Measurements from ENCODE around the gene CCBE1. TPM values are rescaled to one million over a fixed set of nuclear protein-coding genes. Genes with fewer than 3 reads are reported as not detected.

The CCBE1 gene
- total RNA-seq, 1 donor from 2014 or later = 14.0 TPM

GRCh38 chr18:59512025-59512755 is 185.0 kb downstream of the CCBE1 start:
- DNase-seq = no peak
- Histone ChIP-seq H3K4me1 (peaks cover 46% of the 10 kb centered on the region), H3K9me3 (no peaks in the 10 kb centered on the region), H3K27ac (no peak overlapping the region), H3K36me3 (no peaks in the 10 kb centered on the region), H3K27me3 (ENCODE audit: low read depth) (no peaks in the 10 kb centered on the region), H3K4me3 (no peak overlapping the region)
- intact Hi-C loops (cut with DNase I) = no loop called here
- no peak for ATAC-seq
- no peak for TF ChIP-seq CTCF (IDR thresholded peaks at IDR 0.05)

GRCh38 chr18:59509481-59510442 is 187.5 kb downstream of the CCBE1 start:
- DNase-seq (no peak), ATAC-seq (peak; percentile 38 to 54)
- no peak overlapping the region for H3K4me3 ChIP-seq
- H3K36me3 ChIP-seq = no peaks in the 10 kb centered on the region
- H3K27ac ChIP-seq = no peak overlapping the region
- no peak for TF ChIP-seq CTCF (IDR thresholded peaks at IDR 0.05)
- peaks cover 26% of the 10 kb centered on the region for H3K4me1 ChIP-seq
- H3K27me3 ChIP-seq (ENCODE audit: low read depth) = no peaks in the 10 kb centered on the region
- intact Hi-C loops (cut with DNase I) = no loop called here
- no peaks in the 10 kb centered on the region for H3K9me3 ChIP-seq

GRCh38 chr18:59505356-59505755 is 191.9 kb downstream of the CCBE1 start:
- DNase-seq = no peak

GRCh38 chr18:59502274-59503175 is 194.7 kb downstream of the CCBE1 start:
- peak; percentile 84 to 92 for ATAC-seq

More at GRCh38 chr18:59505356-59505755, 191.9 kb downstream of the CCBE1 start:
- intact Hi-C loops (cut with DNase I) = no loop called here
- no peaks in the 10 kb centered on the region for H3K9me3 ChIP-seq
- H3K4me1 ChIP-seq = peaks cover 18% of the 10 kb centered on the region
- no peak for TF ChIP-seq CTCF (IDR thresholded peaks at IDR 0.05)
- H3K27ac ChIP-seq = no peak overlapping the region
- H3K36me3 ChIP-seq = no peaks in the 10 kb centered on the region
- no peak for ATAC-seq
- no peaks in the 10 kb centered on the region for H3K27me3 ChIP-seq (ENCODE audit: low read depth)
- no peak overlapping the region for H3K4me3 ChIP-seq

More at GRCh38 chr18:59502274-59503175, 194.7 kb downstream of the CCBE1 start:
- DNase-seq = no peak
- Histone ChIP-seq H3K27me3 (ENCODE audit: low read depth) (no peaks in the 10 kb centered on the region), H3K27ac (peak overlapping the region; percentile 70), H3K4me1 (peaks cover 13% of the 10 kb centered on the region), H3K4me3 (no peak overlapping the region), H3K9me3 (no peaks in the 10 kb centered on the region), H3K36me3 (no peaks in the 10 kb centered on the region)
- no peak for TF ChIP-seq CTCF (IDR thresholded peaks at IDR 0.05)
- intact Hi-C loops (cut with DNase I) = no loop called here

Measured in lower lobe of right lung (tissue), 2 donors.